K562 (cell line): ENCODE results near the gene ADAM15. TPM values are rescaled to one million over a fixed set of nuclear protein-coding genes. Genes with fewer than 3 reads are reported as not detected.

Experiments
- ATAC-seq: fragments of 200-7000 bp; cut with Tn5 transposase; 3 replicates; pipeline ENCODE4 v1.9.1; 2020; ENCODE audit warnings: moderate library complexity
- BruUV-seq: library from RNA; stranded (reverse); fragments of 400-500 nt; replicated peaks from 2 replicates; lab custom pipeline; 2021; lab: Mats Ljungman, UMichigan
- CTCF ChIA-PET: fragments of 300-600 bp; formaldehyde crosslinking; extraction: SDS; loops from one replicate; lab custom pipeline; 2021; ENCODE audit warnings: low intra/inter-chr PET ratio; lab: Yijun Ruan, JAX
- POLR2A ChIA-PET: fragments of 300-600, 350-650 bp; sonication (Branson Sonifier 250); formaldehyde crosslinking; extraction: SDS; loops from one replicate; lab custom pipeline; 2021; ENCODE audit warnings: antibody characterized with exemption, inconsistent platforms; lab: Yijun Ruan, JAX
- DNase-seq, 4 experiments: peaks; one replicate each; pipeline versions ENCODE4 v3.0.0 to v3.0.0-alpha.2; 2011 to 2018; ENCODE audit warnings: low spot score in 3 of 4, mixed read lengths in 3 of 4; ENCODE audit errors: extremely low read depth in 1 of 4
- FAIRE-seq: peaks from 2 replicates; lab custom pipeline; 2011; peaks lifted over from hg19 to GRCh38; lab: Jason Lieb, UNC
- H2AFZ ChIP-seq: 2 replicates; pipeline ENCODE4 v1.6.0; 2011; ENCODE audit warnings: low read depth, low read length, control low read depth, inconsistent platforms
- H3K27ac ChIP-seq: fragments of 200-600 bp; 3 replicates; pipeline ENCODE4 v1.8.0; 2011; ENCODE audit warnings: low read depth, mild to moderate bottlenecking, control low read depth, inconsistent platforms, low read length, moderate library complexity, mixed read lengths; ENCODE audit errors: extremely low read depth
- H3K27me3 ChIP-seq, 2 experiments: fragments of 300-600 bp in 1 of 2; 2 replicates in 1 of 2; 3 replicates in 1 of 2; pipeline versions ENCODE4 v1.6.0 to v1.8.0; 2011; ENCODE audit warnings: inconsistent platforms in 2 of 2, low read length in 2 of 2, mild to moderate bottlenecking in 1 of 2, mixed read lengths in 1 of 2, moderate library complexity in 1 of 2; ENCODE audit not compliant: control insufficient read depth in 2 of 2, insufficient read depth in 2 of 2
- H3K36me3 ChIP-seq: fragments of 300-600 bp; 3 replicates; pipeline ENCODE4 v1.8.0; 2011; ENCODE audit warnings: mild to moderate bottlenecking, low read length, inconsistent platforms; ENCODE audit not compliant: control insufficient read depth, insufficient read depth
- H3K4me1 ChIP-seq, 2 experiments: fragments of 200-600 bp in 1 of 2; replicated peaks in 1 of 2; 2 replicates in 1 of 2; 3 replicates in 1 of 2; pipeline versions ENCODE4 v1.5.1 to v1.8.0; 2011; ENCODE audit warnings: inconsistent platforms in 2 of 2, low read length in 2 of 2, mild to moderate bottlenecking in 1 of 2, mixed read lengths in 1 of 2, moderate library complexity in 1 of 2; ENCODE audit not compliant: control insufficient read depth in 2 of 2, insufficient read depth in 2 of 2
- H3K4me2 ChIP-seq: 2 replicates; pipeline ENCODE4 v1.6.1; 2011; ENCODE audit warnings: low read length, control low read depth, inconsistent platforms, mixed read lengths; ENCODE audit not compliant: insufficient read depth
- H3K4me3 ChIP-seq: fragments of 200-600 bp; sonication (generic), shearing (Covaris generic); 2 replicates; pipeline ENCODE4 v1.5.1; 2016; ENCODE audit warnings: control low read depth, inconsistent platforms
- H3K79me2 ChIP-seq: fragments of 200-600 bp; 3 replicates; pipeline ENCODE4 v1.8.0; 2011; ENCODE audit warnings: low read length, inconsistent platforms; ENCODE audit not compliant: control insufficient read depth, insufficient read depth
- H3K9ac ChIP-seq, 2 experiments: 2 replicates each; pipeline versions ENCODE4 v1.6.0 to v1.6.1; 2011; ENCODE audit warnings: low read depth in 2 of 2, low read length in 2 of 2, control low read depth in 1 of 2, inconsistent platforms in 1 of 2, mild to moderate bottlenecking in 1 of 2, mixed read lengths in 1 of 2; ENCODE audit not compliant: insufficient read depth in 1 of 2
- H3K9me1 ChIP-seq: one replicate; pipeline ENCODE4 v1.6.0; 2011; ENCODE audit warnings: inconsistent platforms, mild to moderate bottlenecking, low read length, moderate library complexity; ENCODE audit not compliant: control insufficient read depth, insufficient read depth
- H3K9me3 ChIP-seq: replicated peaks from 2 replicates; pipeline ENCODE4 v1.5.1; 2011; ENCODE audit warnings: low read depth, low read length, inconsistent platforms; ENCODE audit not compliant: control insufficient read depth, insufficient read depth
- H4K20me1 ChIP-seq: replicated peaks from 2 replicates; pipeline ENCODE4 v1.6.1; 2011; ENCODE audit warnings: low read length, inconsistent platforms, mixed read lengths; ENCODE audit not compliant: control insufficient read depth, insufficient read depth
- DACH1 ChIP-seq: fragments of 450-650 bp; IDR thresholded peaks from 2 replicates; pipeline ENCODE4 v1.6.1; 2018; ENCODE audit not compliant: partially characterized antibody
- GATA2 ChIP-seq: sonication (generic); formaldehyde crosslinking; IDR thresholded peaks from 2 replicates; pipeline ENCODE4 v1.4.0; 2020; ENCODE audit warnings: mild to moderate bottlenecking, missing genetic modification reagents
- MTA1 ChIP-seq: fragments of 450-650 bp; IDR thresholded peaks from 2 replicates; pipeline ENCODE4 v1.6.1; 2017; ENCODE audit warnings: borderline replicate concordance
- NFIC ChIP-seq: fragments of 450-650 bp; IDR thresholded peaks from 2 replicates; pipeline ENCODE4 v1.6.1; 2017; ENCODE audit warnings: mild to moderate bottlenecking, inconsistent platforms
- PCBP2 ChIP-seq: fragments of 200-400 bp; formaldehyde crosslinking; IDR thresholded peaks from 2 replicates; pipeline ENCODE4 v1.6.1; 2018; ENCODE audit warnings: low read length, low read depth, mild to moderate bottlenecking, moderate library complexity; ENCODE audit not compliant: poor library complexity, severe bottlenecking
- SPI1 ChIP-seq: IDR thresholded peaks from 2 replicates; pipeline ENCODE4 v1.6.1; 2011; ENCODE audit warnings: low read depth, low read length, control low read depth, borderline replicate concordance
- ZNF717 ChIP-seq: fragments of 250-450 bp; sonication (Bioruptor Pico); IDR thresholded peaks from 2 replicates; pipeline ENCODE4 v1.5.0; 2021
- WGBS: fragments of 100-300 bp; shearing (Covaris generic); methylation state at CpG from one replicate; pipeline ENCODE4 v1.1.6; 2016; ENCODE audit warnings: low coverage, mixed read lengths; ENCODE audit not compliant: insufficient coverage; ENCODE audit errors: missing lambda C conversion rate; 5-methylcytosine and 5-hydroxymethylcytosine counted together
- in situ Hi-C: fragments of 300-500 bp; cut with MboI; formaldehyde crosslinking; loops from 4 replicates; pipeline ENCODE4 v1.15.0; 2018; ENCODE audit warnings: inconsistent platforms, mixed read lengths
- intact Hi-C: fragments of 100-400 bp; cut with micrococcal nuclease; formaldehyde crosslinking; loops from 2 replicates; pipeline ENCODE4 v1.14.2; 2022
- polyA plus RNA-seq, 8 experiments: library from polyadenylated mRNA; depleted of rRNA in 4 of 8; stranded (reverse) in 5 of 8; unstranded in 3 of 8; fragments of >200 nt; fragmentation: Nextera tagmentation in 2 of 8; fragmentation: Illumina TruSeq in 1 of 8; extraction: Ambion mirVana in 2 of 8; extraction: Trizol in 1 of 8; gene quantifications; 2 replicates each; pipeline versions ENCODE4 v1.2.1 to v1.2.3, GENCODE V29; 2011 to 2014; ENCODE audit warnings: inconsistent platforms in 1 of 8, missing spikeins in 1 of 8
- total RNA-seq, 7 experiments: library from RNA; depleted of rRNA in 6 of 7; stranded (reverse); fragments of >200 nt in 6 of 7; fragmentation: Illumina TruSeq in 2 of 7; extraction: Trizol in 2 of 7; gene quantifications; 2 replicates each; pipeline versions ENCODE4 v1.2.1 to v1.2.3, GENCODE V29; 2011 to 2021; ENCODE audit warnings: low replicate concordance in 1 of 7

The ADAM15 gene
- total and polyA plus RNA-seq, 9 of the 15 experiments (the other 6 are each of a cell fraction or from before 2014, with no cell fraction given) = 0.69 to 72.3 (median 32.8) TPM

DNA sequence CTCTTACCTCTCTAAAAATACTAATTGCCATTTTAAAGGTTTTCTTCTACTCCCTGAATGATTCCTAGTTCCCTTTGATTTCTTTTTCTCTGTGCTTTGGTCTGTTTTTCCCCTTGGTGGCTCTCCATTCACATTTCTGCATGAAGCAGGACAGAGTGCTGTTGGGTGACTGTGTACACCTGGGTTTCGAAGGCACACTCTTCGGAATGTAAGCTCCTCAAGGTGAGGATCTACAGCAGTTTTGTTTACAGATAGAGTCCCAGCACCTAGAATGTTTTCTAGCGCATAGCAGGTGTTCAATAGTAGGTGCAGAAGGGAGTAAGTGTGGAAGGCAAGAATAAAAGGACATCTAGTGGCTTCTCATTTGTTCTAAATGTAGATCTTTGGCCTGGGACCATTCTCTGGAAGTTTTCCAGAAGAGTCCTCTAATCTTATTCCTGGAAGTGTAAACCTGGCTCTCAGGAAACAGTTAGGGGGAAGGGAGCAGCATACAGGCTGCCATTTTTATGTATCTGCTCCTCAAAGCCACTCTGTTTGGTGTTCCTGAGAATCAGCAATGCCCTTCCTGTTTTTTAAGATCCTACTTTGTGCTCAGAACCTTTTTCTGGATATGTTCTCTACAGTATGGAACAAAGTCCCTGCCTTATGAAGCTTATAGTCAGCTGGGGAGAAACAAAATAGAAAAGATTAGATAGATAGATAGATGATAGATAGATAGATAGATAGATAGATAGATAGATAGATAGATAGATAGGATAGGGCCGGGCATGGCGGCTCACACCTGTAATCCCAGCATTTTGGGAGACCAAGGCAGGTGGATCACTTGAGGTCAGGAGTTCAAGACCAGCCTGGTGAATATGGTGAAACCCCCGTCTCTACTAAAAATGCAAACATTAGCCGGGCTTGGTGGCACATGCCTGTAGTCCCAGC is 53.8 kb downstream of the ADAM15 start:
- ATAC-seq (no peak; the same call in 2 of the 3 replicates), FAIRE-seq (peak; percentile 75), DNase-seq (peak in 1 of 4 experiments; percentile 10)
- WGBS = 43% methylated on average over 7 of the region's 7 CpGs
- ChIA-PET POLR2A (no interaction called here), CTCF (no interaction called here)
- H3K9me3 ChIP-seq = no peaks in the 10 kb centered on the region
- no peaks in the 10 kb centered on the region for H3K9me1 ChIP-seq
- in situ Hi-C loops = no loop called here
- no peak overlapping the region for H3K4me2 ChIP-seq
- BruUV-seq = no TSS peak
- H3K79me2 ChIP-seq = no peaks in the 10 kb centered on the region
- H3K27ac ChIP-seq = no peak overlapping the region
- no peaks in the 10 kb centered on the region for H3K27me3 ChIP-seq
- intact Hi-C loops = no loop called here
- H3K36me3 ChIP-seq = no peaks in the 10 kb centered on the region
- TF ChIP-seq GATA2 (CRISPR knock-in tag) (peak; percentile 73; the same call in 1 of the 2 replicates), ZNF717 (CRISPR knock-in tag) (no peak), PCBP2 (no peak), NFIC (0 out of 2 replicates have a peak, but pooled peaks have one; percentile 38), MTA1 (peak; percentile 52; the same call in 1 of the 2 replicates), SPI1 (peak; percentile 52; the same call in 1 of the 2 replicates), DACH1 (peak; percentile 99)
- peaks cover 7 to 12% of the 10 kb centered on the region in 2 experiments; a peak in 4 of 5 replicates for H3K4me1 ChIP-seq
- H4K20me1 ChIP-seq = no peaks in the 10 kb centered on the region
- H3K9ac ChIP-seq = peak overlapping the region in 1 of 2 experiments; percentile 59; a peak in 1 of 4 replicates
- H3K4me3 ChIP-seq = no peak overlapping the region
- H2AFZ ChIP-seq = peak overlapping the region; percentile 67
